Measurements from ENCODE around the gene ARAP1. TPM values are rescaled to one million over a fixed set of nuclear protein-coding genes. Genes with fewer than 3 reads are reported as not detected.

Gene ARAP1
- total RNA-seq, 1 experiment from 2014 or later = 86.2 TPM

DNA sequence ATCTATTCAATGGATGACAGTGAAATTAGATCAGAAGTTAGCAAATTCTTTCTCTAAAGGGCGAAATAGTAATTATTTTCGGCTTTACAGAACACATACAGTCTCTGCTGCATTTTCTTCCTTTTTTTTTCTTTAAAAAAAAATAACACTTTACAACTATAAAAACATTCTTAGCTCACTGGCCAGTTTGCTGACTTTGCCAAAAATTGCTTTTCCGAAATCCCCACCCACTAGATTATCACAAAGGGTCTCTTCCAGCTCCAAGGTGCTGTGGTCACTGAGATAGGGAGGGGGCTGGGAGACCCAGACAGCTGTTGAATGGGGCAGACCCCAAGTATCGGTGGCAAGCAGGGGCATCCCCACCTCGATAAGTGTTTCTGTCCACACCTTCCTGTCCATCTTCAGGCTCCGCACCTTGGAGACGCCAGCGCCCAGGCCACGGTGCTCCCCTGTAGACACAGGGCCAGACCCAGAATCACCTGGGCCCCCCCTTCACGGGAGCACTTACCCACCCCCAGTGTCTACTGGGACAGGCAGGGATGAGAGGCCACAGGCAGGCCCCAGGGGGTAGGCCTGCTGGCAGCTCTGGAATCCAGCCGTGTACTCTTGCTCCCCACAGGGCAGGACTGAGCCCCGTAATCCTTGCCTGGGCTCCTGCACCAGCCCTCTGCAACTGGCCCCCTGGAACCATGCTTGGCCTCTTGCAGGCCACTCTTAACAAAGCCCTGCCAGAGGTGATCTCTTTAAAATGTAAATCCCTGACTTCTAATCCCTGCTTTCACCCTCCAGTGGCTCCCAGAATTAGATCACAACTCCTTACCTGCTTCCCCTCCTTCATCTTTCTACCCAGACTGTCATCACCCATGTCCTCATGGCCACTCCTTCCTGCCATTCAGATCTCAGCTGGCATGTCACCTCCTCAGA lies 46.5 kb downstream of the ARAP1 start:
- Histone ChIP-seq H3K27ac (ENCODE audit: low read length) (no peak overlapping the region), H3K36me3 (ENCODE audit: low read depth, low read length) (peaks cover 26% of the 10 kb centered on the region), H4K20me1 (ENCODE audit: low read length) (no peaks in the 10 kb centered on the region), H2AFZ (ENCODE audit: low read length) (no peak overlapping the region), H3K9me3 (ENCODE audit: low read length) (no peaks in the 10 kb centered on the region), H3K4me2 (ENCODE audit: low read length) (no peak overlapping the region), H3K4me3 (ENCODE audit: low read length) (no peak overlapping the region), H3F3A (ENCODE audit: low read length, unreplicated experiment) (no peaks in the 10 kb centered on the region), H3K4me1 (ENCODE audit: insufficient read depth, low read length) (no peaks in the 10 kb centered on the region), H3K9me2 (replicated peaks; ENCODE audit: low read length) (no peaks in the 10 kb centered on the region), H3K27me3 (ENCODE audit: low read length) (no peaks in the 10 kb centered on the region), H3K79me2 (ENCODE audit: low read length) (no peaks in the 10 kb centered on the region), H3K9ac (ENCODE audit: low read length) (no peak overlapping the region)
- TF ChIP-seq EZH2 (IDR thresholded peaks at IDR 0.05; ENCODE audit: low read length, unreplicated experiment) (no peak), EZH2phosphoT487 (IDR thresholded peaks at IDR 0.05; ENCODE audit: borderline replicate concordance, low read length) (no peak)
- TF ChIP-seq, protein P1, sequence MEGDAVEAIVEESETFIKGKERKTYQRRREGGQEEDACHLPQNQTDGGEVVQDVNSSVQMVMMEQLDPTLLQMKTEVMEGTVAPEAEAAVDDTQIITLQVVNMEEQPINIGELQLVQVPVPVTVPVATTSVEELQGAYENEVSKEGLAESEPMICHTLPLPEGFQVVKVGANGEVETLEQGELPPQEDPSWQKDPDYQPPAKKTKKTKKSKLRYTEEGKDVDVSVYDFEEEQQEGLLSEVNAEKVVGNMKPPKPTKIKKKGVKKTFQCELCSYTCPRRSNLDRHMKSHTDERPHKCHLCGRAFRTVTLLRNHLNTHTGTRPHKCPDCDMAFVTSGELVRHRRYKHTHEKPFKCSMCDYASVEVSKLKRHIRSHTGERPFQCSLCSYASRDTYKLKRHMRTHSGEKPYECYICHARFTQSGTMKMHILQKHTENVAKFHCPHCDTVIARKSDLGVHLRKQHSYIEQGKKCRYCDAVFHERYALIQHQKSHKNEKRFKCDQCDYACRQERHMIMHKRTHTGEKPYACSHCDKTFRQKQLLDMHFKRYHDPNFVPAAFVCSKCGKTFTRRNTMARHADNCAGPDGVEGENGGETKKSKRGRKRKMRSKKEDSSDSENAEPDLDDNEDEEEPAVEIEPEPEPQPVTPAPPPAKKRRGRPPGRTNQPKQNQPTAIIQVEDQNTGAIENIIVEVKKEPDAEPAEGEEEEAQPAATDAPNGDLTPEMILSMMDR (conservative IDR thresholded peaks at IDR 0.05; ENCODE audit: low read depth, low read length) = no peak
- ChIA-PET POLR2A (ENCODE audit: unreplicated experiment) (no interaction called here), CTCF (no interaction called here)
- ATAC-seq (no peak), DNase-seq (no peak)
- intact Hi-C loops (cut with micrococcal nuclease) = no loop called here
- no TSS peak for BruUV-seq (replicated peaks)

DNA sequence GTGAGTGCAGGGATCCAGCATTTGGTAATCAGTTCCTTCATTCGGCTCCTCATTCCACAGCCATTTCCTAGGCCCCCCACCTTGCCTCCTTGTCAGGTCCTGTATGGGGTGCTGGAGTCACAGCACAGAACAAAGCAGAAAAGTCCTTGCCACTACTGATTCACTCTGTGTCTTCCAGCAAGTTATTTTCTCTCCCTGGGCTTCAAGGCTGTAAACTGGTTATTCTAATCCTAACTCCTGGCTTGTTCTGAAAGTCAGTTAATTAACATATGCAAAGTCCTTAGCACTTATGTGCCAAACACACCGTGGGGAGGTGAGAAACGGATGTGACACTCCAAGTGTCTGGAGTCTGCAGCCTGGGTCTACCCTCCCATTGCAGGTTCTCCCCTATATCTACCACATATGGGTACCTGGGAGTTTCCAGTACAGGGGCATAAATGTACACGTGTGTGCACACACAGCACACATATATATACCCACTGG lies 47.4 kb downstream of the ARAP1 start:
- Histone ChIP-seq H3K4me3 (ENCODE audit: low read length) (no peak overlapping the region), H2AFZ (ENCODE audit: low read length) (no peak overlapping the region), H3K36me3 (ENCODE audit: low read depth, low read length) (peaks cover 26% of the 10 kb centered on the region), H3K27me3 (ENCODE audit: low read length) (no peaks in the 10 kb centered on the region), H3K4me1 (ENCODE audit: insufficient read depth, low read length) (no peaks in the 10 kb centered on the region; the same call in 1 of the 2 replicates), H3K9ac (ENCODE audit: low read length) (no peak overlapping the region), H3K9me2 (replicated peaks; ENCODE audit: low read length) (no peaks in the 10 kb centered on the region), H3K79me2 (ENCODE audit: low read length) (no peaks in the 10 kb centered on the region), H4K20me1 (ENCODE audit: low read length) (no peaks in the 10 kb centered on the region), H3F3A (ENCODE audit: low read length, unreplicated experiment) (no peaks in the 10 kb centered on the region), H3K4me2 (ENCODE audit: low read length) (no peak overlapping the region), H3K27ac (ENCODE audit: low read length) (no peak overlapping the region), H3K9me3 (ENCODE audit: low read length) (no peaks in the 10 kb centered on the region)
- ATAC-seq (no peak), DNase-seq (no peak)
- no TSS peak for BruUV-seq (replicated peaks)
- ChIA-PET CTCF (no interaction called here), POLR2A (ENCODE audit: unreplicated experiment) (no interaction called here)
- intact Hi-C loops (cut with micrococcal nuclease) = no loop called here
- TF ChIP-seq, protein P1 (conservative IDR thresholded peaks at IDR 0.05; ENCODE audit: low read depth, low read length) = no peak
- no peak for TF ChIP-seq EZH2 (IDR thresholded peaks at IDR 0.05; ENCODE audit: low read length, unreplicated experiment)
- TF ChIP-seq EZH2phosphoT487 (IDR thresholded peaks at IDR 0.05; ENCODE audit: borderline replicate concordance, low read length) = no peak

Data from PC-3 (cell line).